ENCODE results near the gene ZGPAT.

The ZGPAT gene

GRCh38 chr20:63734946-63735858 is 27.4 kb downstream of the ZGPAT start:
- H3K4me3 ChIP-seq (ENCODE audit: low read depth, low read length): no peak overlapping the region
- DNase-seq (ENCODE audit: low read depth): no peak
- TF ChIP-seq POLR2A (IDR thresholded peaks at IDR 0.05; ENCODE audit: extremely low read depth, insufficient read length): no peak
- TF ChIP-seq MAX (IDR thresholded peaks at IDR 0.05; ENCODE audit: low read depth, low read length): no peak
- no peak for TF ChIP-seq CTCF (IDR thresholded peaks at IDR 0.05; ENCODE audit: low read depth, low read length)
- no peak for TF ChIP-seq MYC (IDR thresholded peaks at IDR 0.05; ENCODE audit: low read depth, low read length)

- H3K4me3 ChIP-seq (ENCODE audit: low read depth, low read length): no peak within 1 kb of the TSS
Observed at GRCh38 chr20:63735859-63736718, 28.2 kb downstream of the ZGPAT start, which contains the start of gene LIME1. TSS of gene LIME1 (plus strand) at chr20:63736664. CDS start at chr20:63737550, 886 bp downstream.

GRCh38 chr20:63736893-63737694 is 29.3 kb downstream of the ZGPAT start:
- no peak for TF ChIP-seq CTCF (IDR thresholded peaks at IDR 0.05; ENCODE audit: low read depth, low read length)
- TF ChIP-seq MAX (IDR thresholded peaks at IDR 0.05; ENCODE audit: low read depth, low read length): no peak
- TF ChIP-seq MYC (IDR thresholded peaks at IDR 0.05; ENCODE audit: low read depth, low read length): no peak
- no peak for DNase-seq (ENCODE audit: low read depth)
- H3K4me3 ChIP-seq (ENCODE audit: low read depth, low read length): no peak overlapping the region

More at GRCh38 chr20:63735859-63736718, 28.2 kb downstream of the ZGPAT start, which contains the start of gene LIME1:
- no peak for TF ChIP-seq MAX (IDR thresholded peaks at IDR 0.05; ENCODE audit: low read depth, low read length)
- DNase-seq (ENCODE audit: low read depth): no peak

GRCh38 chr20:63737695-63737944 is 29.8 kb downstream of the ZGPAT start:
- DNase-seq (ENCODE audit: low read depth): no peak
- TF ChIP-seq POLR2A (IDR thresholded peaks at IDR 0.05; ENCODE audit: extremely low read depth, insufficient read length) (no peak), MAX (IDR thresholded peaks at IDR 0.05; ENCODE audit: low read depth, low read length) (no peak), CTCF (IDR thresholded peaks at IDR 0.05; ENCODE audit: low read depth, low read length) (no peak), MYC (IDR thresholded peaks at IDR 0.05; ENCODE audit: low read depth, low read length) (no peak)
- no peak overlapping the region for H3K4me3 ChIP-seq (ENCODE audit: low read depth, low read length)

GRCh38 chr20:63737945-63738686 is 30.3 kb downstream of the ZGPAT start:
- TF ChIP-seq MYC (IDR thresholded peaks at IDR 0.05; ENCODE audit: low read depth, low read length) (no peak), POLR2A (IDR thresholded peaks at IDR 0.05; ENCODE audit: extremely low read depth, insufficient read length) (no peak), MAX (IDR thresholded peaks at IDR 0.05; ENCODE audit: low read depth, low read length) (no peak), CTCF (IDR thresholded peaks at IDR 0.05; ENCODE audit: low read depth, low read length) (no peak)
- DNase-seq (ENCODE audit: low read depth): no peak

More at GRCh38 chr20:63737945-63738686, 30.3 kb downstream of the ZGPAT start:
- H3K4me3 ChIP-seq (ENCODE audit: low read depth, low read length): no peak overlapping the region
